GM18861 (cell line): ENCODE data around the gene TMEM150B.

ENCODE experiments used
- ATAC-seq: cut with Tn5 transposase; IDR thresholded peaks from one replicate; pipeline ENCODE4 v1.9.1; 2021; ENCODE audit not compliant: unreplicated experiment

The TMEM150B gene

DNA sequence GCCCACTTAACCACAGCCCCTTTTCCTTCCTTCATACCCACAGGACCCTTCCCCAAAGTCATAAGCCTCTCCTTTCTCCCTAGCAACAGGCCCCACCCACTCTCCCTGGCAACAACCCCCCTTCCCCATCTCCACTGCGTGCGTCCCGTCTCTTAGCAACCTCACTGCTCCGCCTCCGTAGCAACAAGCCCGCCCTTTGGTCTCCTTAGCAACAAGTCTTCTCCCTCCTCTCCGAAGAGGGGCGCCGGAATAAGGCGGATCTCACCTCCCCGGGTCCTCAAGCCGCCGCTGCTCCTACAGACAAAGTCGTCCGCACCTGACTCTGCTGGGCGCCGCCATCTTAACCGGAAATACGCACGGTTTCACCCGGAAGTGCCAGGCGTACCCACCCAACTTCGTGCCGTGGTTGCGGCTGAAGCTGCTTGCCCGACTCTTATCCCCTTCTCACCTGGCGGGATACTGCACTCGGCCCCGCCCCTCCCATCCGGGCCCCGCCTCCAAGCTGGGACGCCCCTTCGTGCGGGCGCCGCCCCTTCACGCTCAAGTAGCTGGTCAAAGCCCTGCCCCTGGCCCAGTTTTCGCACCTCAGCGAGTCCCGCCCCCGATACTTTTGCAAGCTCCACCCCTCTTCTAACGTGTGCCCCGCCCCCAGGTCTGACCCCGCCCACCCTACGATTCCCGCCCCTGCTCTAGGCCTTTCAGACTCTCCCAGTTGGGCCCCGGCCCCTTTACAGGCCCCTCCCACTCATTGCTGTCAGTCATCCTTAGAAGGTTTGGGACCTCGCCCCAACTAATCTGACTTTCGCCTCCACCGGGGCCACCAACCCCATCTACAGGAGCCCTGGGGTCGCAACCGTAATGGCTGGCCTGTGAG, 45.1 kb downstream of the TMEM150B start, which contains the start of gene HSPBP1:
HSPBP1 (minus strand) TSS at position 341 of the 874 bp plus-strand sequence. CDS start 502 bp downstream, outside the sequence.
- ATAC-seq = peak; percentile 45

DNA sequence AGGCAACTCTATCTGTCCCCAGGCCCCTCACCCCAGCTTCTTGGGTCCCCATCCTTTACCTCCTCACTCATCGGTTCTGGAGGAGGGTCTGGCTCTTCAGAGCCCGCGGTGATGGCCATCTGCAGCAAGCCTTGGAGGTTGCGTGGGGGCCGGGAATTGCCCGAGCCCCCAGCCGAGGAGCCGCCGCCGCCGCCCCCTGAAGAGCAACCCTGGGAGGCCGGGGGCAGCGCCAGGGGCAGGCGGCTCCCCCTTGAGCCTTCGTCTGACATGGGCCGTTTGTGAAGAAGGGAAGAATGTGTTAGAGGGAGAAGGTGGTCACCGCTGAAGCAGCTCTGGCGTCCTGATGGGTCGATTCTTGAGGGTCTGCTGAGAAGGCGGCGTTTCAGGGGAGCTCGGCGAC, 45.8 kb downstream of the TMEM150B start:
- ATAC-seq = no peak

DNA sequence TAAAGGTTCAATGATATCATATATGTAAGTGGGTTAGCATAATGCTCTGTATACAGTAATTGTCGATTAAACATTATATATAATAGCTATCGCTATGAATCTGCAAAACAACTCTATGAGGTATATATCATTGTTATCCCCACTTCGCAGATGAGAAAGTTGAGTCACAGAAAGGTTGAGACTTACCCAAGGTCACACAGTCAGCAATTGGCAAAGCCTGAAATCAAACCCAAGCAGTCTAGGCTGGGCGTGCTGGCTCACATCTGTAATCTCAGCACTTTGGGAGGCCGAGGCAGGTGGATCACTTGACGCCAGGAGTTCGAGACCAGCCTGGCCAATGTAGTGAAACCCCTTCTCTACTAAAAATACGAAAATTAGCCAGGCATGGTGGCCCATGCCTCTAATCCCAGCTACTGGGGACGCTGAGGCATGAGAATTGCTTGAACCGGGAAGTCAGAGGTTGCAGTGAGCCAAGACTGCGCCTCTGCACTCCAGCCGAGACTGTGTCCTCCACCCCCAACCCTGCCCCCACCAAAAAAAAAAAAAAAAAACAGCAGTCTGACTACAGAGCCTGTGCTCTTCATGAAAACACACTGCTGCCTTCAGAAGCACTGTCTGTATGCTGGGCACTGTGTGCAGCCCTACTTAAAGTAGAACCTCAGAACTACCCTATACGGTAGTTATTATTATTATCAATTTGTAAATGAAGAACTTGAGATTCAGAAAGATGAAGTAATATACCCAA, 46.6 kb downstream of the TMEM150B start:
- ATAC-seq = no peak

DNA sequence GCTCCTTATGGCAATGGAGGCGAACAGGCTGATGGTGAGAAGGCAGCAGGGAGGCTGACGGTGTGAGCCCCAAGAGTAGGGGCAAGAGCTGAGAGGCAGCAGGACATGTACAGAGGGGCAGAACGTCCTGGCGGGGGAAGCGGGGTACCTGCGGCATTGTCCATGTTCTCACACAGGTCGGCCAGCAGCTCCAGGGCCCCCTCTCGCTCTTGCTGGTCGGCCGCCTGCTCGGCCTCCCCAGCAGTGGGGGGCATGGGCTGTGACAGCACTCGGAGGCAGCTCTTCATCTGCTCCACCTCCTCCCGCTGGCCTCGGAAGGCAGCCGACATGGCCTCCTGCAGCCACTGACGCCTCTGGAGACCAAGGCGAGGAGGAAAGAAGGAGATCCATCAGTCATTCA, 47.6 kb downstream of the TMEM150B start:
- no peak for ATAC-seq

DNA sequence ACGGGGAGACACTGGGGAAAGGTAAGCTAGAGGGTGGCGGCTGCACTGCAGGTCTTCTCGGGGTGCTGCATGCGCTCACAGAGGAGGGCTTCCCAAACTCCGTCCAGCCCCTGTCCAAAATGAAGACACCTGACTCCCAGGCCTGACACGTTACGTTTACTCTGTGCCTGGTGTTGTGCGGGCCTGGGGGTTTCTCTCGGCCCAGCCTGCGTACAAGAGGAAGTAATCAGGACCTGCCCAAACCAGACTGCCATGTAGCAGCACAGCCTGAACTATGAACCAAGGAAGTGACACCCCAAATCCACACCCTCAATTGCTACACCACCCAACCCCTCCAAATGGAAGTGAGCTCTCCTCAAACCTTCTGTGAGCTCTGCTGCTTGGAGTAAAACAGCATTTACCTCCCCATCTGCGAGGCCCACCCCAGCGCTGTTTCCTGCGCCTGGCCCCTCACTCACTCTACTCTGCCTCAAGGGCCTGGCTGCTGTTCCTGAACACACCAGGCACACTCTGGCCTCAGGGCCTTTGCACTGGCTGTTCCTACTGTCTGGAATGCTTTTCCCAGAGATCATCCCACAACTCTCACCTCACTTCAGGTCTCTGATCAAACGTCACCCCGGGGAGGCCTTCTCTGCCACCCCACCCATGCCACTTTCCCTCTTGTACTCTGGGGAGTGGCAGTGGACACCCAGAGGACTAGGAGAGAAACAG, 48.3 kb downstream of the TMEM150B start:
- ATAC-seq = peak; percentile 2

DNA sequence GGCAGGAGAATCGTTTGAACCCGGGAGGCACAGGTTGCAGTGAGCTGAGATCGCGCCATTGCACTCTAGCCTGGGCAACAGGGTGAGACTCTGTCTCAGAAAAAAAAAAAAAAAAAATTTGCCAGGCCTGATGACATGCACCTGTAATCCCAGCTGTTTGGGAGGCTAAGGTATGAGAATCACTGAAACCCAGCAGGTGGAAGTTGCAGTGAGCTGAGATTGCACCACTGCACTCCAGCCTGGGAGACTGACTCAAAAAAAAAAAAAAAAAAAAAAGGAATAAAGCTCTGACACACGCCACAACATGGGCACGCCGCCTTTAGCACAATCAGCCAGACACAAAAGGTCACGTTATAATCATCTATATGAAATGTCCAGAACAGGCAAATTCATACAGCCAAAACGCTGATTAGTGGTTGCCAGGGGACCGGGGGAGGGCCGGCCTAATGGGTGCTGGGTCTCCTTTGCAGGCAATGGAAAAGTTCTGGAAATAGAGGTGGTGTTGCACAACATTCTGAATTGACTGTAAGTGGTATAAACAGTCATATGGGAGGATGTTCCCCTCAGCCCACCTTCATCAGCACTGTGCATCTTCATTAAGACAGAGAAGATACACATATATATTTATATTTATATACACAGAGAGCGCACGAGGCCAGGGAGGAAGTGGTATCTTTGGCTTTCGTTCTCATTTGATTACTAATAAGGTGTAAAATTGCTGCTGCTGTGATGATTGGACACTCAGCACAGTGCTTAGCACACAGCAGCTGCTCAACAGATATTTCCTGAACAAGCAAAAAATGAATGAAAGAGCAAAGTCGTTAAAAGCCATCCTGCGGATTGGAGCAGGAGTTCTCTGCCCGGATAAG, 49.1 kb downstream of the TMEM150B start:
- peak; percentile 63 for ATAC-seq

DNA sequence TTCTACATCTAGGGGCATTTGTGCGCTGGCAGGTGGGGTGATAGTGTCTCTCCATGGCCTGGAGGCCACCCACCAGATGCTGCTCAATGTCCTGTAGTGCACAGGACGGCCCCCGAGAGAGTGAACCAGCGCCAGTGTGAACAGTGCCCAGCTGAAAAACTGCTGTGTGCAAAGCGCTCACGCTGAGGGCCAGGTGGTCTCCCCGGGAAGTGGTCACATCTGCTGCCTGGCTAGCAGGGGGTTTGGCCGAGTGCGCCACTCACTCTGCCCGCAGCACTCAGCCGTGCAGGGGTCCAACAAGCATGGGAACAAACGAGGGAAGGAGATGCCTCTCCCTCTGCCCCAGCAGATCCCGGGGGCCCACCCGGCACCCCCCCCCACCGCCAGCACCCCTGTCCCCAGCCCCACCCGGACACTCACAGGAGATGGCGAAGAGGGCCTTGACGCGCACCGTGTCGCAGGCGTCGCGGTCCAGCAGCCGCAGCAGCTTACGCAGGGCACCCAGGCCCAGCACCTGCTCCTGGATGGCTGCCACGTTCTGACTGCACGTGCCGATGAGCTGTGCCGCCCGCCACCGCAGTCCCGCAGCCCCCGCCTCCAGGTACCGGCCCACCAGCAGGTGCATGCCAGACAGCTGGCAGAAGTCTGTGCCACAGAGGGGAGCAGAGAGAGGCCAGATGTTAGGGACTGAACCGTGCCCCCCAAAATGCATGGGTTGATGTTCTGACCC, 51.0 kb downstream of the TMEM150B start:
- no peak for ATAC-seq

DNA sequence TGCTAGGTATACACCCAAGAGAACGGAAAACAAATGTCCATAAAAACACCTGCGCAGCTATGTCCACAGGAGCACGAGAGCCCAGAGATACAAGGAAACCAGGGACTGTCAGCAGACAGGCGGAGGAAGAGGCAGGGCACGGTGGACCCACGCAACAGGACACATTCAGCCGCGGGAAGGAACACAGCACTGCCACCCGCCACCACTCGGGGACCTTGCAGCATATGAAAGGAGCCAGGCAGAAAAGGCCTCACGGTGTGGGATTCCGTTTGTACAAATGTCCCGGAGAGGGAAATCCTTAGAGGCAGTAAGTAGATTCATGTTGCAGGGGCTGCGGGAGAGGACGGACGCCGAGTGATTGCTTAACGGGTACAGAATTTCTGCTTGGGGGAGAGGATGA, 53.0 kb downstream of the TMEM150B start:
- no peak for ATAC-seq

DNA sequence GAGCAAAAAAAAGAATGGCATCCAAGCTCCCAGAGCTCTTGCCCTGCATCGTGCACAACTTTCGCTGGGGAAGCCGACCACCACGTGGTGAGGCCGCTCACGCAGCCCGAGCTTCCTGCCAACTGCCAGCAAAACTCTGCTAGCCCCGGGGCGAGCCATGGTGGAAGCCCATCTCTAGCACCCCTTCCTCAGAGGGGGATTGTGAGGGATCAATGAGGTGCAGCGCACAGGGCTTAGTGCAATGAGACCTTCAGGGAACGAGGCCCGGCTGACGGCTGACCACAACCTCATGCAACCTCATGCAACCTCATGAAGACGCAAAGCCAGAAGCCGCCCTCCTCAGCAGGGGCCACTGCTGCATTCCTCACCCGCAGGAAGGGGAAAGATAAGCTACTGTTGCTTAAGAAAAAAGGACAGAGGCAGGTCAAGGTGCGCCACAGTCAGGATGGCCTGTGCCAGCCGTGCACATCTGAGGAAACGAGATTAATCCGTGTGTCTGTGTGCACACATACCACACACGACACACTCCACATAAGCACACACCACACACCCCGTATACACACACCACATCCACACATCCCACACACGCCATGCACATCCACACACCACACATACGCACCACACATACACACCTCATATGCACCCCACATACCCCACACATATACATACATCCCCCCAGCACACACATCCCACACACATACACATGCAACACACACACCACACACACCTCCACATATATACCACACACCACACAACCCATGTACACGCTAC, 54.8 kb downstream of the TMEM150B start:
- ATAC-seq = no peak

DNA sequence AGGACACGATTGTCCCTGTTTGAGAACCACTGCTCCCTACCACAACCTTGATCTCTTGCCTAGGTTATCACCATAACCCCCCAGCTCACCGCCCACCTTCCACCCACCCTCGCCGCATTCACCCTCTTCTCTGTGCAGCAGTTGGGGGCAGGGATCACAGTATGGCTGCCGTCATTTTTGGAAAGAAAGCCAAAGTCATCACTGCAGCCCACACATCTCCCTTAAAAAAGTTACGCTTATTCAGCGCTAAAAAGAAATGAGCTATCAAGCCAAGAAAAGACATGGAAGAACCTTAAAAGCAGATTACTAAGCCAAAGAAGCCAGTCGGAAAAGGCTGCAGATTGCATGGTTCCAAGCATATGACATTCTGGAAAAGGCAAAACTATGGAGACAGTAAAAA, 55.8 kb downstream of the TMEM150B start:
- no peak for ATAC-seq

DNA sequence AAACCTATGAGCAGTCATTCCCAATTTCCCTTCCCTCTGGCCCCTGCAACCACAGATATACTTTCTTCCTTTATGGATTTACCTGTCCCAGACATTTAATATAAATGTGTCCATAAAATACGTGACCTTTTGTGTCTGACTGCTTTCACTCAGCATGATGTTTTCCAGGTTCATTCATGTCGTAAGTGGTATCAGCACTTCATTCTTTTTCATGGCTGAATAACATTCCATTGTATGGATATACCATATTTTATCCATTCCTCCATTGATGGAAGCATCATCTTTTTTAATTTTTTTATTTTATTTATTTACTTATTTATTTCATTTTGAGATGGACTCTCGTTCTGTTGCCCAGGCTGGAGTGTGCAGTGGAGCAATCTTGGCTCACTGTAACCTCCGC, 58.3 kb downstream of the TMEM150B start:
- no peak for ATAC-seq

DNA sequence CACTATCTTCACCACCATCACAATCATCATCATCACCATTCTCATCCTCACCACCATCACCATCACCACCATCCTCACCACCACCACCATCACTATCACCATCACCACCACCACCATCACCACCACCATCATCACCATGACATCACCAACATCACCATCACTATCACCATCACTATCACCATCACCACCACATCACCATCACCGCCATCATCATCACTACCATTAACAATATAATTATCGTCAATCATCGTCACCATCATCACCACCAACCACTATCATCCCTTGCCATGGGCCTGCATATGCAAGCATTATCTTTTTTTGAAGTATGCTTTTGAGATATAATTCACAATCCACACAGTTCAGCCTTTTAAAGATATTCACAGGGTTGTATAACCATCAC, 58.7 kb downstream of the TMEM150B start:
- no peak for ATAC-seq

DNA sequence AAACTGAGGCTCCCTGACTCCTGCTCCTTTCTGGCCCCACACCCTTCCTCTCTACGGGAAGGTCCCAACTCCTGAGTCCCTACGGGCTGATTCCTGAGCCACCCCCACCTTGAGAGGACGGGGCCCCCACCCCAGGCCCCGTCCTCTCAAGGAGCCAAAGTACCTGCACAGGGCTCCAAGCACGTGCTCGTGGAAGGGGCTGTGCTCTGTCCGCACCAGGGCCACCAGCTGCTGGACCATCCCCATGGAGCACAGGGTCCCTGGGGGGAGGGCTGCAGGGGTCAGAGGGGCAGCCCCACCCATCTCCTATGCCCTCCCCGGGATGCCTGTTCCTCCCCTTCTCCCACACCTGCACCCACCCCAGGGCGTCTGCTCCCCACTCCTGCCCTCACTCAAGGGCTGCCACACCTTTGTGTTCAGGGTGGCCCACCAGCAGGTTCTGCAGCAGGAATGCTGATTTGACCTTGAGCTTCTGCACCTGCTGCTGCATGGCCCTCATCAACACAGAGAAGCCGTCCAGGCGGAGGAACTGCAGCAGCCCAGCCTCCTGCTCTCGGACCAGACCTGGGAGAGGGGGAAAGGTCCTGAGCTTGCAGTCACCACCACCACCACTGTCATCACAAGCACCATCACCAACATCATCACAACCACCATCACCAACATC, 59.3 kb downstream of the TMEM150B start:
- no peak for ATAC-seq

DNA sequence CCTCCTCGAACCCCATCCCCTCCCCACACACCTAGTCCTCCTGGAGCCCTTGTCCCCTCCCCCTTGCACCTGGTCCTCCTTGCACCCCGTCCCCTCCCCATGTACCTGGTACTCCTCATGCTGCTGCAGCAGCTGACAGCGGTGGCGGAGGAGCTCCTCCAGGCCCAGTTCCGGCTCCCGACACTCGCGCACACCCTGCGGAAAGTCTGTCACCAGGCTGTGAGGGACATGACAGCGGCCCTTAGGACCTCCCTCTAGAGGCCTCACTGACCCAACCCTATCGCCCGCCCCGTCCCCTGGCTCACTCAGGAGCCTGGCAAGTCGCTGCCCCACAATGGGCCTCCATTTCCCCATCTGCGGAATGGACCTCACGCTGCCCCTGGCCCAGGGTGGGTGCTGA, 60.0 kb downstream of the TMEM150B start:
- ATAC-seq = no peak

DNA sequence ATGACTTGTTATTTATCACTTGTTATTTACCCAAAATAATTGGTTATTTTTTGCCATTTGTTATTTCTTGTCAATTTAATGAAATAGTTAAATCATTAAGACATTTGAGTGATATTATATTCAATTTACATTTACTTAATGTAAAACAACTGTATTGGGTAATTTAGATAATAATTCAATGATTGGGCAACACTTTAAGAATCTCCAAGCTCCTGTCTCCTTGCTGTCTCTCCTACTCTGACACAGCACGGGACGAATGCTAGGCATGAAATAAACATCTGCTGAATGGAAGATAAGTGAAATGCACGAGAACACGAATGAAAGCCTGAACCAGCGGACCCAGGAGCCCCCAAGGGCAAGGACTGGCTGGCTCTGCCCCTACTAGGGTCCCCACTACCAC, 60.6 kb downstream of the TMEM150B start:
- ATAC-seq = no peak
